Measurements from ENCODE around the gene MAPK10.

Gene MAPK10

DNA sequence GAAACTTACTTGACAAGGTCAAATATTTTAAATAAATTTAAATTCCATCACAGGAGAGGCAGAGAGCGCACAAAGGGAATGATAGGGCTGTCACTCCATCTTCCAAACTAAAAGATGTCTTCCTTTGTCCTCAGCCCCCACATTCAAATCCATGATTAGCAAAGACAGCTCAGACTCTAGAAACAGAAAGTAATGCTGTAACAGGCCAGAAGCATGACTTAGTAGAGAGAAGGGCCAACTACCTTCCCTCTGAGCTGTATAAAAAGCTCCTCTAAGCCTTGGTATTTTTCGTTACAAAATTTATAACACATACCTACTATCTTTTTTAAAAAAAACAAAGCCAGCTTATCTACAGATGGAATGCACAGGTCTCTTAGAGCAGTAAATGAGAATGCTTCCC, 207.4 kb downstream of the MAPK10 start:
- no peak for TF ChIP-seq ZFX (IDR thresholded peaks at IDR 0.05; ENCODE audit: borderline replicate concordance)
- TF ChIP-seq, protein P1, sequence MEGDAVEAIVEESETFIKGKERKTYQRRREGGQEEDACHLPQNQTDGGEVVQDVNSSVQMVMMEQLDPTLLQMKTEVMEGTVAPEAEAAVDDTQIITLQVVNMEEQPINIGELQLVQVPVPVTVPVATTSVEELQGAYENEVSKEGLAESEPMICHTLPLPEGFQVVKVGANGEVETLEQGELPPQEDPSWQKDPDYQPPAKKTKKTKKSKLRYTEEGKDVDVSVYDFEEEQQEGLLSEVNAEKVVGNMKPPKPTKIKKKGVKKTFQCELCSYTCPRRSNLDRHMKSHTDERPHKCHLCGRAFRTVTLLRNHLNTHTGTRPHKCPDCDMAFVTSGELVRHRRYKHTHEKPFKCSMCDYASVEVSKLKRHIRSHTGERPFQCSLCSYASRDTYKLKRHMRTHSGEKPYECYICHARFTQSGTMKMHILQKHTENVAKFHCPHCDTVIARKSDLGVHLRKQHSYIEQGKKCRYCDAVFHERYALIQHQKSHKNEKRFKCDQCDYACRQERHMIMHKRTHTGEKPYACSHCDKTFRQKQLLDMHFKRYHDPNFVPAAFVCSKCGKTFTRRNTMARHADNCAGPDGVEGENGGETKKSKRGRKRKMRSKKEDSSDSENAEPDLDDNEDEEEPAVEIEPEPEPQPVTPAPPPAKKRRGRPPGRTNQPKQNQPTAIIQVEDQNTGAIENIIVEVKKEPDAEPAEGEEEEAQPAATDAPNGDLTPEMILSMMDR (IDR thresholded peaks at IDR 0.05), result no peak
- H3K27ac ChIP-seq, result no peak overlapping the region

DNA sequence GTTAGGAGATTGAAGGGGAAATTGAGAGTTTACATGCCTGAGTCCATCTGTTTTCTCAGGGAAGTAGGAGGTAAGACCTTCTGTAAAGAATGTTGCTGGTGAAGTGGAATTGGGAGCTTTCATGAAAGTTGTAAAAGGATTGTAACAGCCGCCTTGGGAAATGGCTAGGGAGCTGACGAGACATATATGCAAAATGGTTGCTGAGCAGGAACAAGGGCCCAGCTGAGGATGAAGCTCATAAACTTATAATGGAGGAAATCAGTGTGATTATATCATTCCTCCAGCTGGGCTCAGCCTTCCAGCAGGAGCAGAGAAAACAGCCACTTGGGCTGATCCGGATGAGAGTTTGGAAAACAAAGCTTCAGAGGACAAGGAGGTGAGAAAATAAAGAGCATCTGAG, 208.7 kb downstream of the MAPK10 start:
- no peak overlapping the region for H3K27ac ChIP-seq

DNA sequence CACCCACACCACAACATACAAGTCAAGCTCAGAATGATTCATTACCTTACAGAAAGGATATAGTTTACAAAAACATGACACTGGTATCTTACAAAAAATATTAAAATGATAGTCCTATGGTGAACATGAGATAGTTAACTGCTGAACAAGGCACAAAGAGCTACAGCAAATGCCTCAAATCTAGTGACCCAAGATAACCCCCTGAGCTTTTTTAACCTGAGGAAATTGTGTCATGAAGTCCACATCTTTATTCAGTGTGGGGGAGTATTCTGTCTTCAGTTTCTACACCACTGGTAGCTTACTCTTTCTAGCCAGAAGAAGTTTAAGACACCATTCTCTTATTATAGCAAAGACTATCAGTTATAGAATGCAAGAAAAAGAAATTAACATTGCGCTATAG, 218.7 kb downstream of the MAPK10 start:
- TF ChIP-seq ZFX (IDR thresholded peaks at IDR 0.05; ENCODE audit: borderline replicate concordance), result no peak
- TF ChIP-seq, protein P1 (IDR thresholded peaks at IDR 0.05), result no peak
- H3K27ac ChIP-seq, result no peak overlapping the region

More for the DNA sequence above, 208.7 kb downstream of the MAPK10 start:
- no peak for TF ChIP-seq ZFX (IDR thresholded peaks at IDR 0.05; ENCODE audit: borderline replicate concordance)
- TF ChIP-seq, protein P1 (IDR thresholded peaks at IDR 0.05), result no peak

DNA sequence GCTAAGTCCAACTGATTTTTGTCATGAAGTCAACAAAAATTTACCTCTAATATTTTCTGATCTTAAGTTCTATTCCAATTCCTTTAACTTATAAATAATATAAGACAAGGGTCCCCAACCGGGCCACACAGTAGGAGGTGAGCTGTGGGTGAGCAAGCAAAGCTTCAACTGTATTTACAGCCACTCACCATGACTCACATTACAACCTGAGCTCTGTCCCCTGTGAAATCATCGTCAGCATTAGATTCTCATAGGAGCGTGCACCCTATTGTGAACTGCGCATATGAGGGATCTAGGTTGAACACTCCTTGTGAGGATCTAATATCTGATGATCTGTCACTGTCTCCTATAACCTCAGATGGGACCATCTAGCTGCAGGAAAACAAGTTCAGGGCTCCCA, 227.4 kb downstream of the MAPK10 start:
- H3K27ac ChIP-seq, result no peak overlapping the region
- no peak for TF ChIP-seq ZFX (IDR thresholded peaks at IDR 0.05; ENCODE audit: borderline replicate concordance)
- TF ChIP-seq, protein P1 (IDR thresholded peaks at IDR 0.05), result no peak

DNA sequence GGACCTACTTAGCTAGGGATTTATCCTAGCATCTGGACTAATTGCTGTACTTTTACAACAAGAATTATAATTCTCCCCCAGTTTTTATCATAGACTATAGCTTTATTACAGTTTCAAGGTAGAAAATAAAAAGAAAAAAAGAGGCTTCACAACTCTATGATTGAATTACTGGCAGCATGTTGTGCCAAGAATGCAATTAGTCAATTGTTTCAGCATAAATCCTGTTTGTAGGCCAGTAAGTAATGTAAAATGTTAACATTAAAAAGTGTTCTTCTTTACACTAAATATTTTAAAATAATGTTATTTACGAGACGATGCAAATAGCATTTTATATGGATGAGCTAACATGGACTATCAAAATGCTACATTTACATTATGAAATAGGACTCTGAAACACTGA, 228.4 kb downstream of the MAPK10 start:
- H3K27ac ChIP-seq, result no peak overlapping the region
- TF ChIP-seq ZFX (IDR thresholded peaks at IDR 0.05; ENCODE audit: borderline replicate concordance), result no peak
- TF ChIP-seq, protein P1 (IDR thresholded peaks at IDR 0.05), result no peak

DNA sequence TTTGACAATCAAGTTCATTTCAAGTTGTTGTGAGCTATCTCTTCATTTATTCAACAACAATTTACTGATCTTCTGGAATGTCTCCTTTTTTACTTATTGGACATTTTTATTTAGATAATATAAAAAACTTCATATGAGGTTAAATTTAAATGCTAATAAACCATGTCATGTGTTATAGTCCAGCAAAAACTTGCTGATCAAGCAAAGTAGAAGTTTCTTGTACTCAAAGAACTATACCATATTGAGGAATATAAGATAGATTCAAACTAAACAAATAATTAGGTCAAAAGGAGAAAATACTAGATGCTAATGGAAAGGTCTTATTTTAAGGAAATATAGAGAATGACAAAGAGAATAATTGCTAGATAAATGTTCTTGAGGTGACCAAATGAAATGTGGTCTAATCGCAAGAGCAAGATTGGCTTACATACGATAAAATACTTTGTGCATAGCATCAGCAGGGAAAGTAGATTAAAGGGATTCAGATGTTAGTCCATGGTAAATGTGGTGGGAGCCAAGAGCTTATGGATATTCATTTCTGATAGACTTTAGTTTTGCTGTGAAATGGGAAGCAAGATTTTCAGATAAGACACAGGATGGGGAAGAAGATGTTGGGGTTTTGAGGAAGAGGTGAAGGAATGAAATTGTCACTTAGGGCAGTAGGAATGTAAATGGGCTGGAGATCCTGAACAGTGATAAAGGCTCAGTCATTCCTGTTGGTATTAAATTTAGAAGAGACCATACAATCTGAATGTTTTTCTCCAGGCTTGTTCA, 229.5 kb downstream of the MAPK10 start:
- no peak overlapping the region for H3K27ac ChIP-seq
- TF ChIP-seq ZFX (IDR thresholded peaks at IDR 0.05; ENCODE audit: borderline replicate concordance), result no peak
- TF ChIP-seq, protein P1 (IDR thresholded peaks at IDR 0.05), result no peak

DNA sequence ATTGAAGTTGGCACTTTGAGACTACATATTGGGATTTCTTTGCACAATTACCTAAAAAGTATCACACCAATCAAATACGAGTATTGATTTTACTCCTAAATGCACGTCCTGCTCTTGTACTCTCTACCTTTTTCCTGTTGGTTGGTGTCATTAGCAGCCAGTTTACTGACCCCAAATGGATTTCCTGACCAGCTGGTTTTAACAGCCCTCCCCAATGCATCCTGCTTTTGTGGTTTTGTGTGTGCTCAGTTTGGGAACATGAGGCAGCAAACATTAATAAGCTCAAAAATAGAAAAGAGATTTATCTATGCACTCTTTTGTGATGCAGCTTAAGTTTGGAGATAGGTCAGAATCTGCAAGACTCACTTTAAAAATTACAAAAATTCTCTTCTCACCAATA, 230.3 kb downstream of the MAPK10 start:
- H3K27ac ChIP-seq, result no peak overlapping the region
- no peak for TF ChIP-seq ZFX (IDR thresholded peaks at IDR 0.05; ENCODE audit: borderline replicate concordance)
- TF ChIP-seq, protein P1 (IDR thresholded peaks at IDR 0.05), result no peak

Data from 22Rv1 (cell line).